ENCODE results near the gene SFXN3.

SFXN3 gene

GRCh38 chr10:101014230-101014884 is 16.7 kb upstream of the SFXN3 start:
- Histone ChIP-seq H3K36me3 (ENCODE audit: control insufficient read depth in 1 of 2, insufficient read depth in 2 of 2, low read depth in 1 of 2, low read length in 2 of 2) (no peaks in the 10 kb centered on the region), H4K91ac (ENCODE audit: low read length) (no peak overlapping the region), H3K9me3 (ENCODE audit: control insufficient read depth, low read length) (no peaks in the 10 kb centered on the region), H2BK120ac (ENCODE audit: low read depth, low read length) (no peak overlapping the region), H3K27me3 (ENCODE audit: control insufficient read depth in 1 of 2, insufficient read depth in 1 of 2, low read length in 2 of 2) (no peaks in the 10 kb centered on the region), H2AFZ (ENCODE audit: low read depth, low read length) (no peak overlapping the region), H2BK15ac (ENCODE audit: low read depth, poor library complexity, severe bottlenecking) (peak overlapping the region; percentile 54), H3K23ac (ENCODE audit: low read length in 2 of 2) (no peak overlapping the region), H3K14ac (ENCODE audit: low read length in 2 of 2) (no peak overlapping the region), H2AK5ac (ENCODE audit: low read length, severe bottlenecking) (no peak overlapping the region), H4K8ac (ENCODE audit: low read length) (peak overlapping the region; percentile 57), H3K4ac (ENCODE audit: low read depth in 1 of 2, low read length in 2 of 2) (peak overlapping the region in 1 of 2 experiments; percentile 10), H2BK12ac (ENCODE audit: low read length in 2 of 2) (peak overlapping the region in 1 of 2 experiments; percentile 24), H2BK5ac (ENCODE audit: low read depth, low read length, poor library complexity, severe bottlenecking) (no peak overlapping the region), H3K18ac (ENCODE audit: low read depth in 1 of 2, low read length in 2 of 2) (peak overlapping the region in 1 of 2 experiments; percentile 32), H3K9ac (ENCODE audit: low read length) (peak overlapping the region; percentile 65), H3K27ac (ENCODE audit: low read length, poor library complexity, severe bottlenecking) (no peak overlapping the region), H3K79me1 (replicated peaks; ENCODE audit: low read length, poor library complexity, severe bottlenecking) (no peaks in the 10 kb centered on the region), H3K4me3 (ENCODE audit: insufficient read depth in 1 of 2, low read depth in 1 of 2, low read length in 2 of 2) (no peak overlapping the region), H3K4me1 (ENCODE audit: control insufficient read depth, insufficient read depth, low read depth, low read length) (peaks cover 33% of the 10 kb centered on the region), H3K4me2 (ENCODE audit: low read length, poor library complexity, severe bottlenecking) (no peak overlapping the region)
- DNase-seq = peak; percentile 76
- 26% methylated on average over 11 of the region's 11 CpGs for WGBS

- no peak overlapping the region for H3K23ac ChIP-seq (ENCODE audit: low read length in 2 of 2)
- H3K4ac ChIP-seq (ENCODE audit: low read depth in 1 of 2, low read length in 2 of 2) = peak overlapping the region in 1 of 2 experiments; percentile 9
- H3K9ac ChIP-seq (ENCODE audit: low read length) = peak overlapping the region; percentile 65
- H3K4me1 ChIP-seq (ENCODE audit: control insufficient read depth, insufficient read depth, low read depth, low read length) = peaks cover 33% of the 10 kb centered on the region
- H3K18ac ChIP-seq (ENCODE audit: low read depth in 1 of 2, low read length in 2 of 2) = peak overlapping the region in 1 of 2 experiments; percentile 25
- no peak overlapping the region for H3K4me2 ChIP-seq (ENCODE audit: low read length, poor library complexity, severe bottlenecking)
- H3K79me1 ChIP-seq (replicated peaks; ENCODE audit: low read length, poor library complexity, severe bottlenecking) = no peaks in the 10 kb centered on the region
- no peak overlapping the region for H2AK5ac ChIP-seq (ENCODE audit: low read length, severe bottlenecking)
- no peak overlapping the region for H3K27ac ChIP-seq (ENCODE audit: low read length, poor library complexity, severe bottlenecking)
- no peak overlapping the region for H2BK15ac ChIP-seq (ENCODE audit: low read depth, poor library complexity, severe bottlenecking)
- H2BK120ac ChIP-seq (ENCODE audit: low read depth, low read length) = no peak overlapping the region
- H2BK5ac ChIP-seq (ENCODE audit: low read depth, low read length, poor library complexity, severe bottlenecking) = no peak overlapping the region
- no peaks in the 10 kb centered on the region for H3K27me3 ChIP-seq (ENCODE audit: control insufficient read depth in 1 of 2, insufficient read depth in 1 of 2, low read length in 2 of 2)
- H3K4me3 ChIP-seq (ENCODE audit: insufficient read depth in 1 of 2, low read depth in 1 of 2, low read length in 2 of 2) = no peak overlapping the region
- 25% methylated on average over 3 of the region's 7 CpGs for WGBS
- H2BK12ac ChIP-seq (ENCODE audit: low read length in 2 of 2) = peak overlapping the region in 1 of 2 experiments; percentile 65
- H3K9me3 ChIP-seq (ENCODE audit: control insufficient read depth, low read length) = no peaks in the 10 kb centered on the region
- H3K14ac ChIP-seq (ENCODE audit: low read length in 2 of 2) = no peak overlapping the region
- no peaks in the 10 kb centered on the region for H3K36me3 ChIP-seq (ENCODE audit: control insufficient read depth in 1 of 2, insufficient read depth in 2 of 2, low read depth in 1 of 2, low read length in 2 of 2)
- no peak overlapping the region for H4K91ac ChIP-seq (ENCODE audit: low read length)
- peak; percentile 96 for DNase-seq
- no peak overlapping the region for H2AFZ ChIP-seq (ENCODE audit: low read depth, low read length)
- no peak overlapping the region for H4K8ac ChIP-seq (ENCODE audit: low read length)
Observed at GRCh38 chr10:101014966-101015581, 16.0 kb upstream of the SFXN3 start.

GRCh38 chr10:101015582-101015973 is 15.5 kb upstream of the SFXN3 start:
- no peak overlapping the region for H4K8ac ChIP-seq (ENCODE audit: low read length)
- no peak overlapping the region for H3K27ac ChIP-seq (ENCODE audit: low read length, poor library complexity, severe bottlenecking)
- H2BK5ac ChIP-seq (ENCODE audit: low read depth, low read length, poor library complexity, severe bottlenecking) = no peak overlapping the region
- H4K91ac ChIP-seq (ENCODE audit: low read length) = peak overlapping the region; percentile 28
- no peak overlapping the region for H3K14ac ChIP-seq (ENCODE audit: low read length in 2 of 2)
- peak overlapping the region; percentile 65 for H3K9ac ChIP-seq (ENCODE audit: low read length)
- H3K36me3 ChIP-seq (ENCODE audit: control insufficient read depth in 1 of 2, insufficient read depth in 2 of 2, low read depth in 1 of 2, low read length in 2 of 2) = no peaks in the 10 kb centered on the region
- peak overlapping the region; percentile 25 to 67 for H3K18ac ChIP-seq (ENCODE audit: low read depth in 1 of 2, low read length in 2 of 2)
- no peak overlapping the region for H3K23ac ChIP-seq (ENCODE audit: low read length in 2 of 2)
- peak overlapping the region in 1 of 2 experiments; percentile 65 for H2BK12ac ChIP-seq (ENCODE audit: low read length in 2 of 2)
- H3K27me3 ChIP-seq (ENCODE audit: control insufficient read depth in 1 of 2, insufficient read depth in 1 of 2, low read length in 2 of 2) = no peaks in the 10 kb centered on the region
- H3K4me3 ChIP-seq (ENCODE audit: insufficient read depth in 1 of 2, low read depth in 1 of 2, low read length in 2 of 2) = no peak overlapping the region
- H2AFZ ChIP-seq (ENCODE audit: low read depth, low read length) = no peak overlapping the region
- no peak overlapping the region for H2BK120ac ChIP-seq (ENCODE audit: low read depth, low read length)
- H3K79me1 ChIP-seq (replicated peaks; ENCODE audit: low read length, poor library complexity, severe bottlenecking) = no peaks in the 10 kb centered on the region
- DNase-seq = no peak
- no peaks in the 10 kb centered on the region for H3K9me3 ChIP-seq (ENCODE audit: control insufficient read depth, low read length)
- H3K4me2 ChIP-seq (ENCODE audit: low read length, poor library complexity, severe bottlenecking) = no peak overlapping the region
- peaks cover 33% of the 10 kb centered on the region for H3K4me1 ChIP-seq (ENCODE audit: control insufficient read depth, insufficient read depth, low read depth, low read length)
- no peak overlapping the region for H2AK5ac ChIP-seq (ENCODE audit: low read length, severe bottlenecking)
- 88% methylated on average over 8 of the region's 8 CpGs for WGBS
- peak overlapping the region; percentile 9 to 13 for H3K4ac ChIP-seq (ENCODE audit: low read depth in 1 of 2, low read length in 2 of 2)
- H2BK15ac ChIP-seq (ENCODE audit: low read depth, poor library complexity, severe bottlenecking) = peak overlapping the region; percentile 65

GRCh38 chr10:101016814-101017213 is 14.2 kb upstream of the SFXN3 start:
- no peak overlapping the region for H3K23ac ChIP-seq (ENCODE audit: low read length in 2 of 2)
- no peaks in the 10 kb centered on the region for H3K36me3 ChIP-seq (ENCODE audit: control insufficient read depth in 1 of 2, insufficient read depth in 2 of 2, low read depth in 1 of 2, low read length in 2 of 2)
- 88% methylated on average over 5 of the region's 5 CpGs for WGBS
- no peak overlapping the region for H4K91ac ChIP-seq (ENCODE audit: low read length)
- H3K9me3 ChIP-seq (ENCODE audit: control insufficient read depth, low read length) = no peaks in the 10 kb centered on the region
- peaks cover 33% of the 10 kb centered on the region for H3K4me1 ChIP-seq (ENCODE audit: control insufficient read depth, insufficient read depth, low read depth, low read length)
- H3K9ac ChIP-seq (ENCODE audit: low read length) = no peak overlapping the region
- H3K4me2 ChIP-seq (ENCODE audit: low read length, poor library complexity, severe bottlenecking) = no peak overlapping the region
- H2AFZ ChIP-seq (ENCODE audit: low read depth, low read length) = no peak overlapping the region
- H3K18ac ChIP-seq (ENCODE audit: low read depth in 1 of 2, low read length in 2 of 2) = no peak overlapping the region
- DNase-seq = no peak
- H2BK120ac ChIP-seq (ENCODE audit: low read depth, low read length) = no peak overlapping the region
- no peak overlapping the region for H3K14ac ChIP-seq (ENCODE audit: low read length in 2 of 2)
- no peak overlapping the region for H3K27ac ChIP-seq (ENCODE audit: low read length, poor library complexity, severe bottlenecking)
- H2BK12ac ChIP-seq (ENCODE audit: low read length in 2 of 2) = no peak overlapping the region
- H2BK15ac ChIP-seq (ENCODE audit: low read depth, poor library complexity, severe bottlenecking) = no peak overlapping the region
- H2AK5ac ChIP-seq (ENCODE audit: low read length, severe bottlenecking) = no peak overlapping the region
- no peaks in the 10 kb centered on the region for H3K27me3 ChIP-seq (ENCODE audit: control insufficient read depth in 1 of 2, insufficient read depth in 1 of 2, low read length in 2 of 2)
- H2BK5ac ChIP-seq (ENCODE audit: low read depth, low read length, poor library complexity, severe bottlenecking) = no peak overlapping the region
- no peak overlapping the region for H3K4me3 ChIP-seq (ENCODE audit: insufficient read depth in 1 of 2, low read depth in 1 of 2, low read length in 2 of 2)
- no peaks in the 10 kb centered on the region for H3K79me1 ChIP-seq (replicated peaks; ENCODE audit: low read length, poor library complexity, severe bottlenecking)
- no peak overlapping the region for H3K4ac ChIP-seq (ENCODE audit: low read depth in 1 of 2, low read length in 2 of 2)
- H4K8ac ChIP-seq (ENCODE audit: low read length) = no peak overlapping the region

All from mesenchymal stem cell (in vitro differentiated cells and primary cell).